B cell (primary cell): ENCODE results near the gene ERC2.

Experiments
- CTCF ChIP-seq: fragments of 200-600 bp; IDR thresholded peaks from one replicate; pipeline ENCODE4 v1.8.0; 2022; ENCODE audit warnings: antibody characterized with exemption, mild to moderate bottlenecking
- EZH2 ChIP-seq: IDR thresholded peaks from 2 replicates; pipeline ENCODE4 v1.6.1; 2012; ENCODE audit warnings: borderline replicate concordance, low read depth, mild to moderate bottlenecking, moderate library complexity, low read length; ENCODE audit not compliant: insufficient read depth, poor library complexity, severe bottlenecking

- TF ChIP-seq CTCF (no peak), EZH2 (no peak)
Observed at GRCh38 chr3:55643283-55643682, 825.0 kb downstream of the ERC2 start.
